22Rv1 (cell line): ENCODE results near the gene ALDH1A2.

Experiments used
- ZFX ChIP-seq: fragments of 450-650 bp; IDR thresholded peaks from 2 replicates; pipeline ENCODE4 v1.6.1; 2017; ENCODE audit warnings: antibody characterized with exemption, borderline replicate concordance
- TF ChIP-seq, protein P1 (sequence below): fragments of 450-650 bp; IDR thresholded peaks from 2 replicates; pipeline ENCODE4 v1.5.1; 2017; ENCODE audit warnings: mild to moderate bottlenecking

DNA sequence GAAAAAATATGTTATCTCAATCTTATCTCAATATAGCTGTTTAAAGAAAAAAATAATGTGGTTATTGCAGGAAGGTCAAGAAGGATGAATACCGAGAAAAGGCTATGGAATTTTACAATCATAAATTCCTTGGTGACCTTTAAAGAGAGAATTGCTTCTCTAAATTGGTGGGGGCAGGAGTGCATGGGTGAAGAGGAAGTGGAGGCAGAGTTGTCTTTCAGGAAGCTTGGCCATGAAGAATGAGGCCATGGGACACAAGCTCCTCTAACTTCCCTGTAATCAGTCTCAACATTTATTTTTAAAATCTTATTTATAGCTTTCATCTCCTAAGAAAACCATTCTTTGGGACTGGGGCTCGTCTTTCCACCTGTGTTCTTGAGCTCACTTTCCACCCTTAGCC, 22.4 kb upstream of the ALDH1A2 start:
- TF ChIP-seq, protein P1, sequence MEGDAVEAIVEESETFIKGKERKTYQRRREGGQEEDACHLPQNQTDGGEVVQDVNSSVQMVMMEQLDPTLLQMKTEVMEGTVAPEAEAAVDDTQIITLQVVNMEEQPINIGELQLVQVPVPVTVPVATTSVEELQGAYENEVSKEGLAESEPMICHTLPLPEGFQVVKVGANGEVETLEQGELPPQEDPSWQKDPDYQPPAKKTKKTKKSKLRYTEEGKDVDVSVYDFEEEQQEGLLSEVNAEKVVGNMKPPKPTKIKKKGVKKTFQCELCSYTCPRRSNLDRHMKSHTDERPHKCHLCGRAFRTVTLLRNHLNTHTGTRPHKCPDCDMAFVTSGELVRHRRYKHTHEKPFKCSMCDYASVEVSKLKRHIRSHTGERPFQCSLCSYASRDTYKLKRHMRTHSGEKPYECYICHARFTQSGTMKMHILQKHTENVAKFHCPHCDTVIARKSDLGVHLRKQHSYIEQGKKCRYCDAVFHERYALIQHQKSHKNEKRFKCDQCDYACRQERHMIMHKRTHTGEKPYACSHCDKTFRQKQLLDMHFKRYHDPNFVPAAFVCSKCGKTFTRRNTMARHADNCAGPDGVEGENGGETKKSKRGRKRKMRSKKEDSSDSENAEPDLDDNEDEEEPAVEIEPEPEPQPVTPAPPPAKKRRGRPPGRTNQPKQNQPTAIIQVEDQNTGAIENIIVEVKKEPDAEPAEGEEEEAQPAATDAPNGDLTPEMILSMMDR = no peak
- no peak for TF ChIP-seq ZFX
